ENCODE data around the gene MAPKAP1.

DNA sequence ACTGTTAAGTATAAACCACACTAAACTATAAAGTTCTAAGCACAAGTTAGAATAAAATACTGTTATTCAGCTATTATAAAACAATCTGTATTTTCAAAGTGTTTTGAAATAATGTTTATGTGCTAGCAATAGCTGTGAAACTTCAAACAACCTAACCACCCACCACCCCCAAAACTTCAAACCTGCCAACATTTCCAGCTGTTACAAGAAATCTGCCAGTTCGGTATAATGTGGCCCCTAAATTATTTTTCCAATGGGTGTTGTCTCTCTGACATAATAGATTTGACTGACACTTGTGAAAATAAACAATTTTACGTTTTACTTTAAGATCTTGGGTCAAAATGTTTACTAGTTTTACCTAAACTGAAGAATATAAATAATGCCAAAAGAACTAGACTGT lies 24.7 kb downstream of the MAPKAP1 start:
- no peak for TF ChIP-seq EZH2phosphoT487 (IDR thresholded peaks at IDR 0.05; ENCODE audit: insufficient read depth, low read depth)
- no peak for TF ChIP-seq EZH2 (IDR thresholded peaks at IDR 0.05; ENCODE audit: insufficient read depth, poor library complexity, severe bottlenecking)

Data from GM23248 (cell line).